ENCODE results near the gene NWD2.

Gene NWD2

DNA sequence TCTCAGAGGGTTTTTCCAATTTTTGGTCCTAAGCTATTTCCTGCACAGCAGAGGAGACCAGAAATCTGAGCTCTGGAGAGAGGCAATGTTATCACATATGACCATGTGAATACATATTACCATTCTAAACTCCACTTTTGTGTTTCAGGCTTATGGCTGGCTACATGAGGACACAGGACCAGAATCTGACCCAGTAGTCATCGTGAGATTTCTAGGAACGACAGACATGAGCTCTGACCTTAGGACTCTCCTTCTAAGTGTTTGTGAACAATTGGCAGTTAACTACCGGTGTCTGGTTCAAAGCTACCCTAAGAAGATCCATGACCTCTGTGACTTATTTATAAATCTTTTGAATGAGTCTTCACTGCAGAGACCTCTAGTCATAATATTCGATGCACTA is 198.6 kb downstream of the NWD2 start:
- FAIRE-seq, result no peak

DNA sequence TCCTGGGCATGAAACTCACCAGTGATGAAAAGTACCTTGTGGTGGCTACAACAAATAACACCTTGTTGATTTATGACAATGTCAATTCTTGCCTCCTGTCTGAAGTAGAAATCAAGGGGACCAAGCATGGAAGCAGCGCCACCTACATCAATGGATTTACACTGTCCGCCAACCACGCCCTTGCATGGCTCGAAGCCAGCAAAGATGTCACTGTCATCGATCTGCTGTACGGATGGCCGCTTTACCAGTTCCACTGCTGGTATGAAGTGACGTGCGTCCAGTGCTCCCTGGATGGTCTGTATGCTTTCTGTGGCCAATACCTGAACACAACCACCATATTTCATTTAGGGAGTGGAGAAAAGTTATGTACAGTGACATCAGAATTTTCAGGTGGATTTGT is 200.5 kb downstream of the NWD2 start:
- FAIRE-seq, result no peak

DNA sequence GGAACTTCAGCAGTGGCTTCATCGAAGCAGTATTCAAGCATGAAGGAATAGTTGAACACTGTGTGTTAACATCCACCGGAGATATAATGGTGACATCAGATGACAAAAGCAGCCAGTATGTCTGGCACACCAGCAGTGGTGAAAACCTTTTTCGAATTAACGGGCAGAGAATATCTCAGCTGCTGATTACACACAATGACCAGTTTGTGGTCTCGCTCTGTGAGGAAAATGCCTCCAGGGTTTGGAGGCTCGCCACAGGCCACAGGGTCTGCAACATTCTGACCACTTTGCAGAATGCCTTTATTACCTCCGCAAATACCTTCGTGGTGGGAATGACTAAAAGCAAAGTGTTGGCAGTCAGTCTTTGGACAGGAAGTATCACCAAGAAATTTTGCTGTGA is 201.5 kb downstream of the NWD2 start:
- FAIRE-seq, result no peak

DNA sequence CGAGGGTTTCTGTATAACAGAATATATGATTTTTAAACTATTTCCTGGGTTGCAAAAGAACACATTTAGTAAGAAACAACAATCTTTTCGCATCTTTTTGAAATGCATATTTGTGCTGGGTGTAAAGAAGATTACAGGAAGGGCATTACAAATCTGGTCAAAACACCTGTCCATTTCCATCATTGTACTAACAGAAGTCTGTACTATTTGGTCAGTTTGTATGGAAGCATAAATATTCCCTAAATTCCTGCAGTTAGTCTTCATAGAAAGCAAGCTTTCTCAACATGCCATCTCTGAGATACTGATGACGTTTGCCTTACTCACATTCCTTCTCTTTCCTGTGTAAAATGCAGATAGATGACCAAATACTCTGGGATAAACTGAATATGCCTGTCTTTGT is 203.3 kb downstream of the NWD2 start:
- FAIRE-seq, result no peak

DNA sequence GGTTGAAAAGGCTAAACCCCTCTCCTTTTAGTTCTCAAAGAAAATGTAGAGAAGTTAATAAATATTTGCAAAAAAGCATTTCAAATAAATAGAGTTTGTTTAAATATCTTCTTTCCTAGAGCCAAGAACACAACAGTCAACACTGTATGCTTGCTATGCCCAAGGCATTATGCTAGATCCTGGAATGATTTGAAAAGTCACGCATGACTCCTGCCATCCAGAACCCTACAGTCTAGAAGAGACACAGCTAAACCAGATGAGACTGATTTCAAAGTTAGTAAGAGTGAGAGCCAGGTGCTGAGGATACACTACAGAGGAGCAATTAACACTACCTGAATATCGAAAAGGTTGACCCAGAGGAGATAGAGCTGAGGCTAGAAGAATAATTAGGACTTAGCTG is 205.8 kb downstream of the NWD2 start:
- FAIRE-seq, result no peak

DNA sequence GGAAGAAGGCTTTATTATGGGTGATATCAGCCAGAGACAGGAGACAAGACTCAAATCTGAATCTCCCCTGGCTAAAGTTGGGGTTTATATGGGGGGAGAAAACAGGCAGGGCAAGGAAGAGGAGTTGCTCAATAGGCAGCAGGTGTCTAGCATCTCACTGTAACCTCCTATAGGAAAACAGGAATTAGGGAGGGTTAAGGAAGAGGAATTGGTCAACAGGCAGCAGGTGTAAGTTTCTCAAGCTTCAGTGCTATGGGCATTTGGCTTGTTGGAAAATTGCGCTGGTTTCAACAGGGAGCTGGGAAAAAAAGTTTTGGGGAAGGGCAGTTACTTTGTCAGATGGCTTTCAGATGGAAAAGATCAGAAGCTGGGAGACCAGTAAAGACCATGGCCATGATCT is 206.4 kb downstream of the NWD2 start:
- no peak for FAIRE-seq

DNA sequence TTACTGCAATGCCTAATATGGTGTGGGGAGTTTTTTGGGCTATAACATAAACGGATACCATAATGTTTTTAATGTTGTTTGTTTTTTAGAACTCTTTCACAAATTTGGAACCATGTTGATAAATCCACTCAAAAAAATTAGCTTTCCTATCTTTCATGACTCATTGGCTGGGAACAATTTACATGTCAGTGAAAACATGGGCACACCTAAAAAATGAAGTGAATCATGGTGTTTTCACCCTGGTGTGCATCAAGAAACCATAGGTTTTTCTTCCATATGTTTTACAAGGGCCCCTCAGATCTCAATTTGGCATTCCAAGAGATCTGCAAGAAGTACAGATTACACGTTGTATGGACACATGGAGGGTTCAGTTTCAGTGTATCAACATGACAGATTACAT is 207.1 kb downstream of the NWD2 start:
- no peak for FAIRE-seq

DNA sequence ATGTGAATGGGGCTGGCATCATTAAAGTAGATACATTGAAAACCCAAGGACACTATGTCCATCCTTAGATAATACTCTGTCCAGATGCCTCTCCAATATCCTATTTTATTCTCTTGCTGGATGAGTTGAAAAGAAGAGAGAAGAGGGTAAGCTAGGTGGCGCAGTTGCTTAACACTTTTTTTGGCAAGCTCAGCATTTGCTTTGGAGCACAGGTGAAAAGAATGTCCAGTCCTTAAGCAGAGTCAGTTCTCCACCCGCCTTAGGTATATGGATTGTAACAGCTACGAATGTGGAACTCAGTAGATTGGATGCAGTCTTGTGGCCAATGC is 208.4 kb downstream of the NWD2 start:
- FAIRE-seq, result peak; percentile 58

DNA sequence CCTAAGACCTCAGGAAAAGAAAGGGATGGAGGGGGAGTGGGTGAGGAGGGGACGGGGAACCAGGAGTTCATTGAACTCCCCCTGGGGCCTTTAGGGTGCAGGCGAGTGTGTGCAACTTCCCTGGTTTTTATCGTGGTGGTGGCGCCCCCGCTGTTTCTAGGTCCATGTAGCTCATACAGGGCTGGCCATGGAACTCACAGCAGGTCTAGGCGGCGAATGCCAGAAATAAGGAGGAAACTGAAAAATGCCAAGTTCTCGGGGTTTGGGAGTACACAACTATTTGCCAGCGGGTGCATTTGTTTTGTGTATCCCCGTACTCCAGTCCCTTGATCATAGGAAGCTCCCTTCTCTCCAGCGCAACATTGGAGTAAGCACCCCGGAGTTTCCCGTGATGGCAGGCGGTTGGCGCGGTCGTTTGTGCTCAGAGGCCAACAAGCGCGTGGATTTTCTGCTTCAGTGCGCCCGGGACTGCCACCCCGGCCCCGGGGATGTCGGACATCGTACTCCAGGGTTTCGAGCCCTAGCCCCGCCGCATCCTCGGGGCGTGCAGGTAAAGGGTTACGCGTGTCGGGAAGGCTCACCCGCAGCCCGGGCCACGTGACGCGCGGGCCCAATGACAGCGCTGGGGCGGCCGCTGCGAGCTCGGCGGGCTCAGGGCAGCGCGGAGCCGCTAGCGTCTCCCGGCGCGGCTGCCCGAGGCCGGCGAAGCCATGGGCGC is 208.9 kb downstream of the NWD2 start:
- FAIRE-seq, result no peak

DNA sequence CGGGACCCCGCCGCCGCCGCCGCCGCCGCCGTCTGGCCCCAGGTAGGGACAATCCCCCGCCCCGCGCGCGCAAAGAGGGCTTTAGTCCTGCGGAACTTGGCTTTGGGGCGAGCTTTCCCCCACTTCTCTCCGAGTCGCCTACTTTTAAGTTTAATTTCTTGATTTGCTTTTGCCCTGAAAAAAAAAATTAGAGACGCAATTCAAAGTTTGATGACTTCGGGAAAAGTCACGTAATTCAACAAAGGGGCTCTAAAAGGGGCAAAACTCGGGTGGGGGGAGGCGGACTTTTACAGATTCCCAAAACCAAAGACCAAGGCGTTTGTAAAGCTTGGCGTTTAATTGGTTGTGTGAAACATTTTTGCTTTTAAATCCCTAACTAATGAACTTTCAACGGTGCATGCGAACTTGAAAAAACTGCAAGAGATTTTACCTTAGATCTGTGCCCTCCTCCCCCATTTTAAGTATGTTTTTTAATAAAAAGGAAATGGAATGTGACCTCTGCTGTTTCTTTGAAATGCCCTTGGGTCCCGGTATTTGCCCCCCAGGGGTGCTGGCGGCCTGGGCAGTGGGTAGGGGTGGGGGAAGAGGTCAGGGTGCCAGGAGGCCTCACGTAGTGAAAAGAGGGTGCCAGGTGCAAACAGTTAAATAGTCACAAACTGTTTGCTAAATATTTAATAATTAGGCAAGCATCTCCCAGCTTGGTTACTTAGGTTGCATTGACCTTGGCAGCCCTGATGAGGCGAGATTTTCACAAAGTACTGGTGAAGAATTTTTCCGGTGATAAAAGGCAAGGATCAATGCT is 209.7 kb downstream of the NWD2 start:
- FAIRE-seq, result no peak

DNA sequence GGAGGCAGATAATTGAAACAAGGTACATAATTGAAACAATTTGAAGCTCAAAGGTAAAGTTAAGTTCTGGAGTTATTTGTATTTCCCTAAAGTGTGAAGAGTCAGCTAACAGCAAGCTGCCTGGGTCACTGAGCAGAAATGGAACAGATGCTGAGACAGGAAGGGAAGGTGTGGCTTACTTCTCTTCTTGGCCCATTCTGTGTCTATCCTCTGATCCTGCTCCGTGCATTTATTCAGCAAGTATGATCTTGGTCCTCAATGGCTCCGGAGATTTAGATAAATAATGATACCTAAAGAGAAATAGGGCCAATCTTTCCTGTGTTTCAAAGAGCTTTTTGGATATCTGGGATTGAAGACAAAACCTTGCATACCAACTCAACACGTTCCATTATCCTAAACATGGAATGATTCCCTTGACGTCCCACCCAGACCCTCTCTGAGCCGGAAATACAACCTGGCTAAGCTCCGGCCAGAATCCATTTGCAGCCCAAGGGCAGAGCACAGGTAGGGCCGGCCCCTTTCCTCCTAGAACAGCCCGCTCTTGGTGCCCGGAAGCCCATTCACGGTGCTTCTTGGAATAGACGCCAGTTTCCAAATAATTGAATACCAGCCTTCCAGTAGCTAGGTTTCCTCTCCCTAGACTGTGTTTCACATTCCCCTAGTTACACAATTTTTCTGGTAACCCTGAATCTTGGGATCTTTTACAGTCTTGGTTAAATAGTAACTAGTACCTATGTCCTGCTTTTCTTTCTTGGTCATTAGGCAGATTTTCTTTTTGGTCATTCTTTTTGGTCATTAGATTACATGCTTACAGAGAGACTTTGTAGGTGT is 211.0 kb downstream of the NWD2 start:
- FAIRE-seq, result no peak

DNA sequence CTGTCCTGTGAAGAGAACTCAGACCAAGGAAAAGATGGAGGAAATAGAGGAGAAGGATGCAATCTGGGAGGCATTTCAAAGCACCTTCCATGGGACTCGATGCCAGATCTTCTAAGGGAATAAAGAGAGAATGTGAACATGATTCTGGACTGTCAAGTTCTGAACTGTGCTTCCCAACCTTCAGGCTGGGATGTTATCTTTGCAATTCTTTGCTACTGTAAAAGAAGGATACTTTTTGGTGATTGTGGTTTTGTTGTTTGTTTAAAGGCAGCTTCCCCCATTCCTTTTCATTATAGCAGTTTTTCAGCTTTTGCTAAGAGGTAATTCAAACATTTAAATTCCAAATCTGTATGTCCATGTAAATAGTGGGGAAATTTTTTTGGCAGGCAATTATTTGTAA is 217.3 kb downstream of the NWD2 start:
- FAIRE-seq, result no peak

DNA sequence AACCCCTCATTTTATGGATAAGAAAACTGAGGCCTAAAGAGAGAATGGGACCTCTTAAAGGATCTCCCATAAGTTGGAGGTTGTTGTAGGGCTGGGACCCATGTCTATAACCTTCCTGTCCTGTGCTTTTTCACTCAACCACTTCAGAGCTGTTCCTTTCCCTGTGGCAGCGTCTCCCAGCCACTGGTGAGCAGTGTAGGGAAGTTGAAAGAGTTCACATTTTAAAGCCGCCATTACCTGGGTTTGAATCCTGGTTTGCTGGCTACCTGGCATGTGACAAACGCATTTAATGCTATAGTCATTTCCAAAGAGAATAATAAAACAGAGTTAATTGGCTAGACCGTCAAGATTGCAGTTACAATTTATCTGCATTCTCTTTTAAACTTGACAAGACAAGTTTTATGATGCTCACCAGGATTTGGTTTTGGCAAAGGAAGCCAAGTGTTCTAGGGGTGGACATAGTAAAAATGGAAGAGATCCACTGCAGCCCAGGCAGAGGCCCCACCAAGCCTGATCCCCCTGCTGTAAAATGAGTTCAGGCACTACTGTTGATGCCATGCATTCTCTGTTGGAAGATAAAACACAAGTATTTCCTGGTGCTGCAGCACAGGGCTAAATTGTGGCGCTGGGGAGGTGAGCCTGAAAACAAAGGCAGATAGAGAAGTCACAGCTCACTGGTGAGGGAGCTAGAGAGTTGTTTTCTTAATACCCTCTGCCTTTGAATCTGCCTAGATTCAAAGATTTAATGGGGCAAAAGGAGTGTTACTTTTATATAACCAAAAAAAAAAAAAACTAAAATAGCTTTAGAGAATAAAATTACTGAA is 218.7 kb downstream of the NWD2 start:
- FAIRE-seq, result no peak

DNA sequence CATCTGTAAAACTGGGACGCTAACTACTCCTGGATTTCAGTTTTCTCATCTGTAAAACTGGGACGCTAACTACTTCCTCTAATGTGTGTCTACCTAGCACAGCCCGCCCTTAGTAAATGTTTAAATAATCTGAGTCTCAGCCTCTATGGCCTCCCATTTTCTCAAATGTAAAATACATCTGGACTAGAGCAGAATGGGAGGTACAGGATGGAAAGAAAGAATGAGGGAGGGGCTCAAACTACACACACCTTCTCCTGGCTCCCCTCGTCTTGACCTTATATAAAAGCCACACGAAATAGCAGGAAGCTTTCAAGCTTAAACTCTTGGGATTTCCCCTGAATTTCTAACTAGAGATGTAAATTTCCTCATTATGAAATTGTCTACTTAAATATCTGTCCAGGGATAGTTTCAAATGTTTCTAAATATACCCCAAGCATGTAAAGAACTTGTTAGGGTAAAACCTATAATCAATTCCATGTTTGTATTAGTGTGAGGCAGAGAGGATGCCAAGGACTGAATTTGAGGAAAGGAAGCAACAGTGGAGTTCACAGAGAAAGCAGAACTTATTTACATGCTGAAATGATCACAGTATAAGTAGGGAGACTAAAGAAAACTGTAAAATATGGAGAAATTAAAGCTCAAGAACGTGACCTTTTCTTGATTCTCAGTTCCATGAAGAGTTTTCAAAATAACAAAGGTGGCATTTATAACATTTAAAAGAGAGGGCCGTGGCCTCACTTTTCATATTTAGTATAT is 220.0 kb downstream of the NWD2 start:
- no peak for FAIRE-seq

DNA sequence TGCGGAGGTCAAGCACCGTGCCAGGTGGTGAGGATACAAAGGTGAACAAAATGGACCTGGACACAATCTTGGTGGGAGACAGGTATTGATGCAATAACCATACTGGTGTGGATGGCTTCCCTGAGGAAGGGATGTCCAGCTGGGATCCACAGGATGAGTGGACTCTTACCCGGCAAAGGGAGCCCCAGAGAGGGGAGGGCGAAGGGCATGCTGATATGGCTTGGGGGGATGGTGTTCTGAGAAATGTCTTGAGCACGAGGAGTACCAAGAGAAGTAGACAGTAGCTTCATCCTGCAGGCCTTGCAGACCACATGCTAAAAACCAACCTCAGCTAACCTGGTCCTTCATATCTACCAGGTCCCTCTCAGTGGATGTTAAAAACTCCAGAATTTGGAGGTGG is 220.8 kb downstream of the NWD2 start:
- FAIRE-seq, result no peak

DNA sequence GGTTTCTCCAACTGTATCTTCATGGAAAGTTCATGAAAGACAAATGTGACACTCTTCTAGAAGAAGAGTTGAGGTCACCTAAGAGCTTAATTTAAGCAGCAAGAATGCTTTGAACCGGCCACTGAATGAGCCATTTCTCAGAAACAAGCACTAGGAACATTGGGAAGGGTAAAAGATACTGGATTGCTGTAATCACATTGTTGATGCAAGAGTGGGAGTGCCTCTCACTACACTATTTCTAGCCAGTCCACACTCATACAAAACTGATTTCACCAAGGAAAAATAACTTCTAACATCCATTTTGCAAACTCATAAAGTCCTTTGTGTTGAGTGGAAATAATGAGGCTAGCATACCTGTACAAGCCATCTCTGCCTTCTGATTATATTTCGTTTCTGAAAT is 221.3 kb downstream of the NWD2 start:
- FAIRE-seq, result no peak

DNA sequence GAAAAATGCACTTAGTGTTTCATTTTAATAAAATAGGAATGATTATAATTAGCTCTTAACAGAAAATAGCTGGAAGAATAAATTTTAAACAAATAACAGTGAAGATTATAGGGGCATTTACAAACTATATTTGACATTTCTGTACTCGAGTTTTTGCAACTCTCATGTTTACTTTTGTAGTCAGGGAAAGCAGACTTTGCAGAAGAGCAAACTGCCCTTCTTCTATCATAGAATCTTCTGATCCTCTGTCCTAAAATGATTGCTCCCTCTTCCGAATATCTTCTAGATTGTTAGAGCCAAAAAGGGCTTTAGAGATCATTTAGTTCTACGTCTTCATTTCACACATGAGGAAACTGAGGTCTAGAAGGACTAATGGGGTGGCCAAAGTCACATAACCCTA is 222.7 kb downstream of the NWD2 start:
- no peak for FAIRE-seq

DNA sequence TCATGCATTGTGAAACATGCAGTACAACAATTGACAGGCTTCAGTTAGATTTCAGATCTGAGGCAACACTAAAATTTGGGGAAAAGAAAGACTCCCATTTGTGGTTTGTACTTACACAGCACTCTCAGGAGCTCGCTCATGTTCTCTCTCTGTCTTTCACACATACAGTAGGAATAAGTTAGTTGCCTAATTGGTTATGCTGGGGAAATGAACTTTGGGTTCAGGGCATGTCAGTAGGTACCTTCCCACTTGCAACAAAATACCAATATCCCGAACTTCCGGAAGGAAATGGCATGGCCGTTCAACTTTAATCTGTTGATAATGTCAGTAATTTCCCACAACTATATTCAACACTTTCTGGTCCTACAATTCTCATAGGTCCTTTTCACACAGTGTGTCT is 223.3 kb downstream of the NWD2 start:
- FAIRE-seq, result no peak

DNA sequence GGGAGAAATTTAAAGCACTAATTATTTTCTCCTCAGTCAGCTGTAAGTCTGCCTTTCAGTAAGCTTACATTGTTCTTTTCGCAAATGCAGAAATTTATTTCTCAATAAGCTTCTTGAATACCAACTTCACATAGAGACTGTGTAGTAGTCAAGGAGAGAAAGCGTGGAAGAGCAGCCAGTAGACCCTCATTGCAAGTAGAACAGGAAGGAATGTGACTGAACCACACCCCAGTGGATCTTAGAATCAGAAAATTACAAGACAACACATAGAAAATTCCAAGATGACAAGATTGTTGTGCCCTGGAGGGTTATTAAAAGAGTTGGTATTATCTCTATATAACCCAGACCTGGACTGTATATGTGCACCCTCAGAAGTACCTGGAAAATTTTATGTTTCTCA is 224.7 kb downstream of the NWD2 start:
- no peak for FAIRE-seq

DNA sequence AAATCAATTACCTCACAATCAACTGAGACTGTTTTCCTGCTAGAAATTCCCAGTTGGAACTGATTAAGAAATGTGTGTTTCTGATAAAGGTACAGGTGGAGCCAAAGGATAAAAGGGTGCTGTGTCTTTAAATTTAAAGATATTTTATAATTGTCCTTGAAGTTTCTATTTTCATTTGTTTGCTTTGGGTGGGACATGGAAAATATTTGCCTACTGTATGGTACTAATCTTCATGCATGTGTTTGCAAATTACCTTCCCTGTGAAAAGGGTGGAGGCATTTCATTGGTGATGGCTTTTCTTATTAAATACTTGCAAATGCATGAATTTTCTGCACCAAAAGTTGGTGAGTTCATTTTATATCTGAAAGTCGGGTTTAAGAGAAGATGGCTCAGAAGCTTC is 225.7 kb downstream of the NWD2 start:
- no peak for FAIRE-seq

DNA sequence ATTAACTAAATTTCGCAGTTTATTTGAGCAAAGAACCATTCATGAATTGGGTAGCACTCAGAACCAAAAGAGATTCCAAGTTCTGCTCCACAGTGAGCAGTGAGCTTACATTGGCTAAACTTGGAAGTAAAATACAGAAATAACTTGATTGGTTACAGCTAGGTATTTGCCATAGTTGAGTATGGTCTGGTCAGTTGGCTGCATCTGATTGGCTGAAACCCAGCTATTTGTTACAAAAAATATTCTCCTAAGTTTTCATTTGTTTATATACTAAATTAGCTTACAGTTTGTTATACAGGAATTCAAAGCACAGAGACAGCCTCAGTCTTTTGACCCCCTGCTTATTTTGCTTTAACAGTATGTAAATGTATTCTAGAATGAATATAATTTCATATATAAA is 226.6 kb downstream of the NWD2 start:
- no peak for FAIRE-seq

DNA sequence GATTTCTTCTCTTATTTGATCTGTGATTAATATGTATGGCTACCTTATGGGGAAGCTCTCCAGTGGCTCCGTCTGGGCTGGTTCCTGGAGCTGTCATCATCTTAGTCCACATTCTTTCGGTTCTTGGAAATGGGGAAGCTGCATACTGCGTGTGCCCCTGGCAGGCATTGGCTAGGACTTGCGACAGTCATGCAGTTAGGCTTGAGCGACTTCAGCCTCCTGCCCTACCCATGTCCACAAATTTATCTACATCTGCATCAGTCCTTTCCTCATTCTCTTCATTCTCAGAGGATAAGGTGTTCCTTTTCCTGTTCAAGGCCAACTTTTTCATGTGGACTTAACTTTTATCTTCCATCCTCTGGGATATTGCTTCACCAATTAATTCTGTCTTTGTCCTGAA is 227.4 kb downstream of the NWD2 start:
- no peak for FAIRE-seq

All from endometrium (tissue), 2 donors.